Cardiac fibroblast (primary cell): ENCODE results near the gene CCM2.

ENCODE experiments used
- DNase-seq, 2 donors: peaks; one replicate each; pipeline versions ENCODE4 v3.0.0 to v3.0.0-alpha.2; 2010; ENCODE audit warnings: low read depth in 2 of 2
- H3K4me3 ChIP-seq, 2 donors: replicated peaks in 1 of 2; 1 replicate in 1 of 2; 2 replicates in 1 of 2; pipeline ENCODE4 v1.5.1; 2011; ENCODE audit warnings: low read depth in 2 of 2, low read length in 2 of 2, mild to moderate bottlenecking in 2 of 2, moderate library complexity in 1 of 2
- TF ChIP-seq, protein P1 (sequence below): IDR thresholded peaks from one replicate; pipeline ENCODE4 v1.5.1; 2011; ENCODE audit warnings: low read depth, mild to moderate bottlenecking, low read length, inconsistent platforms

Gene CCM2

GRCh38 chr7:44978511-44979366 lies 21.3 kb upstream of the CCM2 start, which contains the start of gene MYO1G:
Gene MYO1G, minus strand, starts transcription at chr7:44979015. Its CDS starts 54 bp downstream, at chr7:44978961.
- no peak within 1 kb of the TSS for H3K4me3 ChIP-seq
- TF ChIP-seq, protein P1, sequence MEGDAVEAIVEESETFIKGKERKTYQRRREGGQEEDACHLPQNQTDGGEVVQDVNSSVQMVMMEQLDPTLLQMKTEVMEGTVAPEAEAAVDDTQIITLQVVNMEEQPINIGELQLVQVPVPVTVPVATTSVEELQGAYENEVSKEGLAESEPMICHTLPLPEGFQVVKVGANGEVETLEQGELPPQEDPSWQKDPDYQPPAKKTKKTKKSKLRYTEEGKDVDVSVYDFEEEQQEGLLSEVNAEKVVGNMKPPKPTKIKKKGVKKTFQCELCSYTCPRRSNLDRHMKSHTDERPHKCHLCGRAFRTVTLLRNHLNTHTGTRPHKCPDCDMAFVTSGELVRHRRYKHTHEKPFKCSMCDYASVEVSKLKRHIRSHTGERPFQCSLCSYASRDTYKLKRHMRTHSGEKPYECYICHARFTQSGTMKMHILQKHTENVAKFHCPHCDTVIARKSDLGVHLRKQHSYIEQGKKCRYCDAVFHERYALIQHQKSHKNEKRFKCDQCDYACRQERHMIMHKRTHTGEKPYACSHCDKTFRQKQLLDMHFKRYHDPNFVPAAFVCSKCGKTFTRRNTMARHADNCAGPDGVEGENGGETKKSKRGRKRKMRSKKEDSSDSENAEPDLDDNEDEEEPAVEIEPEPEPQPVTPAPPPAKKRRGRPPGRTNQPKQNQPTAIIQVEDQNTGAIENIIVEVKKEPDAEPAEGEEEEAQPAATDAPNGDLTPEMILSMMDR: no peak
- no peak for DNase-seq

DNA sequence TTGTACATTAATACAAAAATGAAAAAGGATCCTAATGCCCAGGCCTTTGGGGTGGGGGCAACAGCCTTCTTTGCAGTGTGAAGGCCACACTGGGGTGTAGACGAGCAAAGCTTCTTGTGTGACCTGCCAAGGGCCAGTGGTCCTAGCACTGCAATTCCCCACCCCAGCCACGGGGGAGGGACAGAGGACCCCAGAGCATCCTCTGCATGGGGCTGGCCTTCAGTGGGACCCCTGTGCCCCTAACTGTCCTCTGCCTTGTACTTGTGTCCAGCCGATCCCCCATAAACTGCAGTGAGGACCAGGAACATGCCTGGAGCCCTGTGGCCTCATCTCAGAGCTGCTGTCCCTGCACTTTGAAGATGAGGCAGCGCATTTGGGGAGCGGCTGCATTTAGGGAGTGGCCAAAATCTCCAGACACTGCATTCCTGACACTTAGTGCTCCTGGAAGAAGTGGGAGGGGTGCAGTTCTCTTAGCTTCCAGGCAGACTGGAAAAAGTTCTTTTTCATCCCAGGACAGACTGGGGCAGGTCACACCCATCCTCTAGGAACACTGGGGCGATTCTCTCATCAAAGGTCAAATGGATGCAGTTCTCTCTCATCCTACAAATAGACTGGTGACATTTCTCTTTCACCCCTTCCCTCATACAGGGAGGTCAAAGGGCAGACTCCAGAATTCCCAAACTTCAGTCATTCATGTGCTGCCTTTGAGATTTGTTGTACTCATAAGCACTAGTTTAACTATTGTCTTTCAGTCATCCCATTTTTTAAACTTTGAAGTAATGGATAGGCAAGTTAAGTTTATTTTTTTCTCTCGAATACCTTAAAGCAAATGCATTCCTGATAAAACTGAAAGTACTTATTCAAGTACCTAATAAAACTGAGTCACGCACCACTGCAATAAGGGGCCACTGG lies 20.3 kb upstream of the CCM2 start:
- DNase-seq: no peak
- no peak overlapping the region for H3K4me3 ChIP-seq

DNA sequence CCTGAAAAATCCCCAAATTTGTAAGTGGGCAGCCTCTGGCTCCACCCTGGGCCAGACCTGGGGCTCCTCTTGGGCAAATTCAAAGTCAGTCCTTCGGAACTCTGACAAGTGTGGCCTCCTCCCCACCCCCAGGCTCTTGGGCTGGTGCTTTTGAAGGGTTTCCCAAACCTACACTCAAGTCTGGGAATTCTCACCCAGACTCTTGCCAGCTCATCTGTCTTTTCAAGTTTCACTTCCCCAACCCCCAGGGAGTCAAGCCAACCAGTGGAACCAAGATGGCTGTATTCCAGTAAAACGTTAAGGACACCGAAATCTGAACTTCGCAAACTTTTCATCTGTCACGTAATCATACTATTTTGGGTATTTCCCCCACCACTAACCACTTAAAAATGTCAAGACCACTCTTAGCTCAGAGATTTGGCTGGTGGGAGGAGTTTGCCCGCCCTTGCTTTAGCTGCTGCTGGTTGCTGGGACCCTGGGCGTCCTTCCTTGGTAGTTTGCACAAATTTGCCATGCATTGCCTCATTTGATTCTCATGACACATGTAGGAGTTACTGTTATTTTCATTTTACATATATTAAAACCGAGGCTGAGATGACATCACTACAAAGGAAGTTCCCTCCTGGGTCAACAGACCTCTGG lies 19.5 kb upstream of the CCM2 start:
- TF ChIP-seq, protein P1: no peak
- peak; percentile 44 to 77 for DNase-seq
- H3K4me3 ChIP-seq: no peak overlapping the region

More for the DNA sequence above, 20.3 kb upstream of the CCM2 start:
- TF ChIP-seq, protein P1: no peak

- no peak overlapping the region for H3K4me3 ChIP-seq
- TF ChIP-seq, protein P1: no peak
- no peak for DNase-seq
Measured at GRCh38 chr7:44981035-44981706, 18.8 kb upstream of the CCM2 start.

GRCh38 chr7:44982535-44982923 lies 17.5 kb upstream of the CCM2 start:
- H3K4me3 ChIP-seq: no peak overlapping the region

More at GRCh38 chr7:44982535-44982923, 17.5 kb upstream of the CCM2 start:
- DNase-seq: no peak
- TF ChIP-seq, protein P1: no peak
